ENCODE results near the gene POLDIP2.
"Not testable (repeated sequence)": the region's sequence is repeated elsewhere in the genome, so short reads cannot be mapped to it uniquely, and the experiment has no call there.

POLDIP2 gene

DNA sequence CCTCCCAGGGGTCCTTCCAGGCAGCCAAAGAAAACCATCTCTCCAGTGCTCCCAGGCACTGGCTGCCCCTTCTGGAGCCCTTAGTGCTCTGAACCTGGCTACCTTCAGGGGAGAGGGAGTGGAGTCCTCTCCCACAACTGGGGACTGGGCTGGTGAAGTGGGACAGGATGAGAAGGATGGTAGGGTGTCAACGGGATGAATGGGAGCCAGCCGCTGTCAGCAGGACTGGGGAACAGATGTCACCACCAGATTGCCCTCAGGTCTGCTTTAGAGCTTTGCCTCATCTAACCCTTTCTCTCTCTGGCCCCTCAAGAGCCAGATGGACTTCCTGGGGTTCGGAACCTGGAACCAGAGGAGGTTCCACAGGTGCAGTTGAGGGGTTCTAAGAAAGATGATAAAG is 8.2 kb upstream of the POLDIP2 start:
- no peak for DNase-seq (ENCODE audit: low spot score)

DNA sequence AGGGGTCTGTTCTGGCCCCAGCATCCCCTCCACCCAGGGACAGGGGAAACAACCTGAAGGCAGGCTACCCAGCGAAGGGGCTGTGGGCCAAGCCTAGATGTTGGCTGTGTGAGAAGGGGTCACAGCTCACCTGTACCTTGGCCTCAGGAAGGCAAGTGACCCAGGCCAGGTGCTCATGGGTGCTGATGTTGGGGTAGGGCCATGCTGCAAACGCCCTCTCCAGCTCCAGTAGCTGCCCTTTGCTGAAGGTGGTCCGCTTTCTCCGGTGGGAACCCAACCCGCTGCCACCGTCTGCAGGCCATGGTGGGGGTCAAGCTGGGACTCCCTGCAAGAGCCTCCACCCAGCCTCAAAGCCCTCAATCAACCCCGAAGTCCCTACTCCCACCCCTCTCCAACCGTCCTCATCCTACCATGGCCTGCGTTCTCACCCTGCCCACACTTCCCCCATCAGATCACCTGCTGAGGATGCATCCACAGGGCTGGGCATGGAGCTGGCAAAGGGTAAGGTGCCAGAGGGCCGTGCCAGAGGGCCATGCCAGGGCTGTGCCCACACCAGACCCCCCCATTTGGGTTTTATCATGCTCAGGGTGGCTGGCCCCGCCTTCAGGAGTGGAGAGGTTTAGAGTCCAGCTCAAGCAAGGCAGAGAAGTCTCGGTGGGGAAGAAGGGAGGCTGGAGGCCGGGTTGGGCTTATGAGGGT is 7.5 kb upstream of the POLDIP2 start, which contains the start of gene SEBOX:
TSS of gene SEBOX (minus strand) at position 535 of the 699 bp plus-strand sequence. CDS start at position 487, 48 bp downstream.
- no peak for DNase-seq (ENCODE audit: low spot score)

- no peak for DNase-seq (ENCODE audit: low spot score)
Observed at GRCh38 chr17:28363776-28364650, 6.7 kb upstream of the POLDIP2 start.

GRCh38 chr17:28363186-28363585 is 5.9 kb upstream of the POLDIP2 start:
- DNase-seq (ENCODE audit: low spot score): no peak

GRCh38 chr17:28357901-28358197 is 522 bp upstream of the POLDIP2 start:
- no peak for DNase-seq (ENCODE audit: low spot score)

DNA sequence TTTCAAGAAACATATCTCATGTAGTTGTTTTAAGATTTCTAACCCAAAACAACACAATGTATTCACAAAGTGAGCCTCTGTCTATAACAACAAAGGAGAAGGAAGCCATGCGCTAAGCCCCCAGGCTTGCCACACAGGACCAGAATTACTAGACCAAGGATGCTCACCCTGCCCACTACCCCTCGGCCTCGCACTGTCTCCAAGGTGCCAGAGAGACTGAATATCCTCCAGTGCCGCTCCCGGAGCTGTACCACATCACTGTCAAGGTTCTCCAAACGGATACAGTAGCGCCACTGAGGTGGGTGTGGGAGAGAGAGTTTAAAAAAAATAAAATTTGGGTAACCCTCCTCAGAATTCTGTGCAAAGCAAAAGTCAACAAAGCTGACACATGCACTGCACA is 7.1 kb downstream of the POLDIP2 start:
- DNase-seq (ENCODE audit: low spot score): no peak

GRCh38 chr17:28348979-28349378 is 8.3 kb downstream of the POLDIP2 start:
- DNase-seq (ENCODE audit: low spot score): no peak

DNA sequence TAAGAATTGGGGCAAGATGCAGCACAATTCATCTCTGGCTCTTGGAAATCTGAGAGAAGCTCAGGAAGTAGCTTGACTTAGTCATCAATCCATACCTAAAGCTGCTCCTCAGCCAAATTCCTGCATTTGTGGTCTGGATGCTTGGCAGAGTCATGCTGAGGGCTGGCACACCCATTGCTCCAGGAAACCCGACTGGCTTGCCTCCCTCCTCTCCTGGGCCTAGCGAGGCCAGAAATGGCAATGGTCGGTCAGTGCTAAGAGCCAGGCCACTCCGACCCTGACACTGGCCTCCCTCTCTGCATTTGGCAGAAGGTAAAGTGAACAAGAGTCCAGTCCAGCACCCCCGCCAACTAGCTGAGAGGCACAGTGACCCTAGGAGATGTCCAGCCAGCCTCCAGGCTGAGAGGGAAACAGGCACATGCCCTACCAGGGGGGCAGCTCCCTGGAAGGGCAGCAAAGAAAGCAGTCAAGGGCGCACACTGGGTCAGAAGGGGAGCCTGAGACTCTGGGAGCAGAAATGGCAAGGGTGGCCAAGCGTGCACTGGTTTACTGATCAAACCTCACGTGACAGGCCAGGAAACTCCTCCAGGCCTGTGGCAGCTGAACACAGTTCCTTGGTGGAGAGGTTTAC is 10.0 kb downstream of the POLDIP2 start:
- DNase-seq (ENCODE audit: low spot score): peak; percentile 83

GRCh38 chr17:28346746-28347246 is 10.5 kb downstream of the POLDIP2 start:
- no peak for DNase-seq (ENCODE audit: low spot score)

- DNase-seq (ENCODE audit: low spot score): no peak
Observed at GRCh38 chr17:28346199-28346580, 11.1 kb downstream of the POLDIP2 start.

GRCh38 chr17:28345419-28346198 is 11.7 kb downstream of the POLDIP2 start:
- DNase-seq (ENCODE audit: low spot score): no peak

DNA sequence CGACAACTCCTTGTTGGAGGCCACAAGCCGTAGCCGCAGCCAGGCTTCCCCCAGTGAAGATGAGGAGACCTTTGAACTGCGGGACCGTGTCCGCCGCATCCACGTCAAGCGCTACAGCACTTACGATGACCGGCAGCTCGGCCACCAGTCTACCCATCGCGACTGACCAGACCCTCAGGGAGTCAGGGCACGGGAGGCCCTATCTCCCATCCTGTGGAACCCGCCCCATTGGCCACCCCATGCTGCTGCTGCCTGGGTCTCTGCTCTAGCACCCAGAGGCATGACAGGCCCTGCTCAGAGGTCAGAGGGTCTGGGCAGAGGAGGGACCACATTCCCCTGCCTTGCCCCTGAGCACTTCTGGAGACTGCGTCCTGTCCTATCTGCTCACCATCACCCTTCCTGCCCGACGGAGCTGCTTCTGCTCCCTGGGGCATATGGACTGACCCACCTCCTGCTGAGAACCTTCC is 12.9 kb downstream of the POLDIP2 start:
- DNase-seq (ENCODE audit: low spot score): no peak

- no peak for DNase-seq (ENCODE audit: low spot score)
Observed at GRCh38 chr17:28344011-28344410, 13.3 kb downstream of the POLDIP2 start.

DNA sequence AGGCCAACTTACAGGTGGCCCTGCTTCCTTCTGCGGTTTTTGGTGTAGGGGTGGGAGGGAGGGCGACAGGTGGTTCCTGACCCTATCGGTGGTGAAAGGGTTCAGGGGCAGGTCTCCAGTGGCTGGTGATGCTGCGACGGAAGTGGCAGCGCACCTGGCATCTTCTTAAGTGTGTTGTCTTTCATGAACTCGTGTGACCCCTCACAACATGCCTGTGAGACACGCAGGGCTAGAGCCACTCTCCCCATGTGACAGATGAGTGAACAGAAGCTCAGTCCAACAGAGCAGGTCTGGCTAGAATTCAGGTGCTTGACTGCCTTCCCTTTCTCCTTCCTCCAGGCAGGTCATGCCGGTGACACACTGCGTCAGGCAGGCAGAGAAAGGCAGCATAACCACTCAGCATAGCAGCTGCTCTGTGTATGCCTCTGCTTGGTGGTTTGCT is 13.8 kb downstream of the POLDIP2 start:
- DNase-seq (ENCODE audit: low spot score): no peak

GRCh38 chr17:28342313-28342712 is 15.0 kb downstream of the POLDIP2 start:
- DNase-seq (ENCODE audit: low spot score): no peak

DNA sequence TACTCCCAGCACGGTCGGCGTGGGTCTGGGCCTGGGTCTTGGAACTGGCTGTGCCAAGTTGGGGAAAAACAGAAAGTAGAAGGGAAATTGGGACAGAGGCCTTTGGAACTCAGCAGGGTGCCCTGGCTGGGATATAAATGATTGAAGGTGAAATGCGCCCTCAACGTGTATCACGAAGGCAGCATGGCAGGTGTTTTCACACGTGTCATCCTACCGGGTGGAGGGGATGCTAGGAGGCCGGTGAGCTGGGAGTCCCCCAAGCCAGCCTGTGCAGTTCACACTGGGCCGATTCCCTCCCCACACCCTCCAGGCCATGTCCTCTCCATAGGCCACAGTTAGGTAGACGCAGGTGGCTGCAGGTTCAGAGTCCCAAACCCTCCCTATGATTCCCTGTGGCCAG is 15.8 kb downstream of the POLDIP2 start:
- no peak for DNase-seq (ENCODE audit: low spot score)

DNA sequence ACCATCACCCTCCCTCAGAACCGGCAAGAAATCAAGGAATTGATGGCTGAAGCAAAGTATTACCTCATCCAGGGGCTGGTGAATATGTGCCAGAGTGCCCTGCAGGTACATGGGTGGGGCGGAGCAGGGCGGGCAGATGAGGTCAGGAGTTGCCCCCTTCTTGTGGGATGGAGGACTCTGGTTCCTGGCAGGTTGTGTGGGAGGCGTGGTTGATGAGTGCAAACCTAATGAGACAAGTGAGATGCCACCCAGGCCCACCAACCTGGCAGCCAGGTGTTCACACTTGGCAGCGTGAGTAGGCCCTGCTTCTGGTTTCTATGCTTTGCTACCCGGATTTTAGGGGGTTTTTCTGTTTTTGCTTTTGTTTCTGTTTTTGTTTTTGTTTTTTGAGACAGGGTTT is 17.0 kb downstream of the POLDIP2 start:
- DNase-seq (ENCODE audit: low spot score): no peak

- no peak for DNase-seq (ENCODE audit: low spot score)
Observed at GRCh38 chr17:28339431-28339830, 17.9 kb downstream of the POLDIP2 start.

DNA sequence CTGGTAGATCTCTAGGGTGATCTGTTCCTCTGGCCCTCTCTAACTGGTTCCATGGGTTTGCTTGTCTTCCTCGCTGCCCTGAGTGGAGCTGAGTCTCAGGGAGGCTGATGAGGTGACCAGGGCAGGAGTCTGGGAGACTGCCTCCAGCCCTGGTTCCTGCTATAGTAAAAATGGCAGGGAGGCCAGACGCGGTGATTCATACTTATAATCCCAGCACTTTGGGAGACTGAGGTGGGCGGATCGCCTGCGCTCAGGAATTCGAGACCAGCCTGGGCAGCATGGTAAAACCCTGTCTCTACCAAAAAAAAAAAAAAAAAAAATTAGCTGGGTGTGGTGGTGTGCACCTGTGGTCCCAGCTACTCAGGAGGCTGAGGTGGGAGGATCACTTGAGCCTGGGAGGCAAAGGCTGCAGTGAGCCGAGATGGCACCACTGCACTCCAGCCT is 18.5 kb downstream of the POLDIP2 start:
- not testable (repeated sequence) for DNase-seq (ENCODE audit: low spot score)

DNA sequence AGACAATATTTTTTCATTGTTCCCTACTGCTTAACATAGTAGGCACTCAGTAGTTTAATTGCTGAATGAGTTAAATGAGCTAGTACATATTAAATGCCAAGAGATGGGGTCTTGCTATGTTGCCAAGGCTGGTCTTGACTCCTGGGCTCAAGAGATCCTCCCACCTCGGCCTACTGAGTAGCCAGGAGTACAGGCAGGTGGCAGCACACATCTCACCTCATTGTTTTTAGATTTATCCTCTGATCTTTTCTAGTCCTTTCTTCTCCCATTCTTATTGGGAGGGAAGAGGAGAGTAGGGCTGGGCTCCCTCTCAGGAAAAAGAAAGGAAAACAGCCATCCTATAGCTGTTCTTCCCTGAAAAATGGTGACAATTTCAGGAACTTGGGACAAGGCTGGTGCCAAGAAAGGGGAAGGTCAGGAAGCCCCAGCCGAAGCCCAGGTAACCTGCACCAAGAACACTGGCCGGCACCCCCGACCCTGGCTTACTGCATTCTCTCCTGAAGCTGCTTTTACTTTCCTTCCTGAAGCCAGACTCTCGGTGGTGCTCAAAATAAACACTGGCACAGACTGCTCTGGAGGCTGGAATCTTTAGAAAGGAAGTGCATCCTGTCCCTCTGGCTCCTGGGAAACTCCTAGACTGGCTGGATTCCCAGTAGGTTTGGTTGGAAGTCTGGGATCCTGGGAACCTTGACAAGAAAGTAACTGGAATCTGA is 19.1 kb downstream of the POLDIP2 start:
- DNase-seq (ENCODE audit: low spot score): no peak
